ENCODE measurements around the gene PRR12.
"Not testable (repeated sequence)": the region's sequence is repeated elsewhere in the genome, so short reads cannot be mapped to it uniquely, and the experiment has no call there.

The PRR12 gene

GRCh38 chr19:49624967-49625910 is 34.3 kb downstream of the PRR12 start:
- no peak for DNase-seq

GRCh38 chr19:49626226-49626625 is 35.2 kb downstream of the PRR12 start:
- no peak for DNase-seq

GRCh38 chr19:49629659-49630058 is 38.7 kb downstream of the PRR12 start:
- no peak for DNase-seq

GRCh38 chr19:49631014-49631588 is 40.1 kb downstream of the PRR12 start:
- no peak for DNase-seq

GRCh38 chr19:49631610-49632192 is 40.7 kb downstream of the PRR12 start:
- DNase-seq, result no peak

GRCh38 chr19:49632576-49632975 is 41.6 kb downstream of the PRR12 start:
- no peak for DNase-seq

GRCh38 chr19:49633273-49633672 is 42.3 kb downstream of the PRR12 start:
- not testable (repeated sequence) for DNase-seq

- no peak for DNase-seq
Measured at GRCh38 chr19:49635530-49636232, 44.7 kb downstream of the PRR12 start.

GRCh38 chr19:49636233-49636932 is 45.4 kb downstream of the PRR12 start:
- DNase-seq, result no peak

- DNase-seq, result no peak
Measured at GRCh38 chr19:49637821-49638738, 47.1 kb downstream of the PRR12 start.

GRCh38 chr19:49639401-49640112 is 48.6 kb downstream of the PRR12 start:
- DNase-seq, result no peak

- DNase-seq, result peak; percentile 99
Measured at GRCh38 chr19:49640113-49640898, 49.3 kb downstream of the PRR12 start, which contains the start of gene RRAS. Gene RRAS, minus strand, starts transcription at chr19:49640143. Its CDS starts 45 bp downstream, at chr19:49640098.

- DNase-seq, result peak; percentile 99
Measured at GRCh38 chr19:49641688-49642491, 50.9 kb downstream of the PRR12 start, which contains the start of gene SCAF1. Gene SCAF1, plus strand, starts transcription at chr19:49642209. Its CDS starts 2,818 bp downstream, at chr19:49645027.

- DNase-seq, result no peak
Measured at GRCh38 chr19:49642492-49643035, 51.6 kb downstream of the PRR12 start.

GRCh38 chr19:49643466-49643865 is 52.5 kb downstream of the PRR12 start:
- DNase-seq, result no peak

- DNase-seq, result no peak
Measured at GRCh38 chr19:49645592-49645991, 54.6 kb downstream of the PRR12 start.

- no peak for DNase-seq
Measured at GRCh38 chr19:49645995-49646394, 55.0 kb downstream of the PRR12 start.

- DNase-seq, result no peak
Measured at GRCh38 chr19:49646586-49646985, 55.6 kb downstream of the PRR12 start.

Measured in DMS153 (cell line).